GM12878 (cell line): ENCODE results near the gene PLEKHM1. TPM values are rescaled to one million over a fixed set of nuclear protein-coding genes. Genes with fewer than 3 reads are reported as not detected.

Experiments used
- ATF7 ChIP-seq: fragments of 450-650 bp; IDR thresholded peaks from 2 replicates; pipeline ENCODE4 v1.6.1; 2016; ENCODE audit warnings: low read depth, mild to moderate bottlenecking
- BMI1 ChIP-seq: fragments of 450-650 bp; IDR thresholded peaks from 2 replicates; pipeline ENCODE4 v1.6.1; 2016; ENCODE audit warnings: mild to moderate bottlenecking, moderate library complexity, borderline replicate concordance
- CHD4 ChIP-seq: fragments of 200-600 bp; sonication (generic); IDR thresholded peaks from 2 replicates; pipeline ENCODE4 v1.6.1; 2016; ENCODE audit warnings: mild to moderate bottlenecking
- EZH2 ChIP-seq: IDR thresholded peaks from 2 replicates; pipeline ENCODE4 v1.6.1; 2012; ENCODE audit warnings: low read depth, mild to moderate bottlenecking, control low read depth, inconsistent platforms, low read length, borderline replicate concordance; ENCODE audit not compliant: control insufficient read depth
- HCFC1 ChIP-seq: fragments of 150-350 bp; IDR thresholded peaks from 2 replicates; pipeline ENCODE4 v1.6.1; 2014; ENCODE audit warnings: low read length
- HDAC6 ChIP-seq: fragments of 200-600 bp; sonication (generic); IDR thresholded peaks from one replicate; pipeline ENCODE4 v1.8.0; 2017; ENCODE audit warnings: antibody characterized with exemption; ENCODE audit not compliant: unreplicated experiment
- IKZF2 ChIP-seq, 2 experiments: fragments of 450-650 bp; IDR thresholded peaks; 2 replicates each; pipeline ENCODE4 v1.6.1; 2017; ENCODE audit warnings: mild to moderate bottlenecking in 2 of 2, moderate library complexity in 2 of 2
- KDM1A ChIP-seq: fragments of 200-600 bp; sonication (generic); IDR thresholded peaks from 2 replicates; pipeline ENCODE4 v1.6.1; 2016; ENCODE audit warnings: borderline replicate concordance
- KLF5 ChIP-seq: fragments of 450-650 bp; IDR thresholded peaks from 2 replicates; pipeline ENCODE4 v1.6.1; 2014; ENCODE audit warnings: mild to moderate bottlenecking; ENCODE audit not compliant: partially characterized antibody
- POLR2A ChIP-seq: IDR thresholded peaks from 2 replicates; pipeline ENCODE4 v1.6.1; 2011; ENCODE audit warnings: low read depth, mild to moderate bottlenecking, low read length
- POLR2AphosphoS5 ChIP-seq: IDR thresholded peaks from 2 replicates; pipeline ENCODE4 v1.6.1; 2011; ENCODE audit warnings: mild to moderate bottlenecking, low read length, inconsistent platforms
- RCOR1 ChIP-seq: conservative IDR thresholded peaks from 2 replicates; pipeline ENCODE4 v1.6.1; 2012; ENCODE audit warnings: low read depth, low read length, improper control_type of control experiment
- RUNX3 ChIP-seq: IDR thresholded peaks from 2 replicates; pipeline ENCODE4 v1.6.1; 2012; ENCODE audit warnings: low read length, inconsistent platforms
- SIN3A ChIP-seq: IDR thresholded peaks from 2 replicates; pipeline ENCODE4 v1.6.1; 2012; ENCODE audit warnings: low read depth, low read length, improper control_type of control experiment
- SMAD1 ChIP-seq: fragments of 450-650 bp; IDR thresholded peaks from 2 replicates; pipeline ENCODE4 v1.6.1; 2018; ENCODE audit warnings: mild to moderate bottlenecking, low read depth; ENCODE audit not compliant: partially characterized antibody
- SMC3 ChIP-seq: IDR thresholded peaks from 2 replicates; pipeline ENCODE4 v1.6.1; 2011; ENCODE audit warnings: low read length, improper control_type of control experiment, borderline replicate concordance
- SREBF1 ChIP-seq: IDR thresholded peaks from 2 replicates; pipeline ENCODE4 v1.6.1; 2012; ENCODE audit warnings: mild to moderate bottlenecking, low read length
- SRF ChIP-seq, 2 experiments: IDR thresholded peaks; 2 replicates each; pipeline ENCODE4 v1.6.1; 2011; ENCODE audit warnings: low read depth in 2 of 2, low read length in 2 of 2, mild to moderate bottlenecking in 1 of 2, moderate library complexity in 1 of 2
- SUZ12 ChIP-seq: fragments of 200-600 bp; sonication (generic); IDR thresholded peaks from one replicate; pipeline ENCODE4 v1.6.1; 2018; ENCODE audit warnings: antibody characterized with exemption, mild to moderate bottlenecking; ENCODE audit not compliant: unreplicated experiment
- WRNIP1 ChIP-seq: IDR thresholded peaks from 2 replicates; pipeline ENCODE4 v1.6.1; 2011; ENCODE audit warnings: low read depth, low read length, improper control_type of control experiment, borderline replicate concordance
- YY1 ChIP-seq: IDR thresholded peaks from 2 replicates; pipeline ENCODE4 v1.6.1; 2011; ENCODE audit warnings: low read depth, mild to moderate bottlenecking, low read length
- ZNF217 ChIP-seq: fragments of 450-650 bp; IDR thresholded peaks from 2 replicates; pipeline ENCODE4 v1.6.1; 2017; ENCODE audit warnings: antibody characterized with exemption, mild to moderate bottlenecking
- polyA plus RNA-seq, 11 experiments: library from polyadenylated mRNA; depleted of rRNA in 4 of 11; unstranded in 6 of 11; stranded (reverse) in 5 of 11; fragments of >200 nt; fragmentation: Nextera tagmentation in 4 of 11; fragmentation: Illumina TruSeq in 1 of 11; extraction: Ambion mirVana in 4 of 11; extraction: Trizol in 1 of 11; gene quantifications; 1 replicate in 1 of 11; 2 replicates in 10 of 11; pipeline versions ENCODE4 v1.2.1 to v1.2.3, GENCODE V29; 2011 to 2016; ENCODE audit warnings: inconsistent platforms in 2 of 11, missing spikeins in 2 of 11, low read depth in 1 of 11
- total RNA-seq, 4 experiments: library from RNA; depleted of rRNA in 3 of 4; stranded (reverse); fragments of >200 nt in 3 of 4; fragmentation: Illumina TruSeq in 1 of 4; extraction: Trizol in 1 of 4; gene quantifications; 2 replicates each; pipeline versions ENCODE4 v1.2.1 to v1.2.3, GENCODE V29; 2013 to 2021
- TF ChIP-seq, protein P1 (sequence below): fragments of 450-650 bp; formaldehyde crosslinking; IDR thresholded peaks from 2 replicates; pipeline ENCODE4 v1.4.0; 2020; ENCODE audit warnings: mild to moderate bottlenecking, moderate library complexity
- TF ChIP-seq, protein P2 (sequence below): IDR thresholded peaks from 2 replicates; pipeline ENCODE4 v1.6.1; 2011; ENCODE audit warnings: borderline replicate concordance, low read depth, mild to moderate bottlenecking, moderate library complexity, low read length; ENCODE audit not compliant: insufficient read depth, poor library complexity, severe bottlenecking
- TF ChIP-seq, protein P3 (sequence below): fragments of 450-650 bp; formaldehyde crosslinking; IDR thresholded peaks from 2 replicates; pipeline ENCODE4 v1.5.0; 2022; ENCODE audit warnings: mild to moderate bottlenecking, missing genetic modification characterization

PLEKHM1 gene
- total and polyA plus RNA-seq, 10 of the 15 experiments (the other 5 are each of a cell fraction or from before 2014, with no cell fraction given) = 0.21 to 27.8 (median 9.4) TPM

DNA sequence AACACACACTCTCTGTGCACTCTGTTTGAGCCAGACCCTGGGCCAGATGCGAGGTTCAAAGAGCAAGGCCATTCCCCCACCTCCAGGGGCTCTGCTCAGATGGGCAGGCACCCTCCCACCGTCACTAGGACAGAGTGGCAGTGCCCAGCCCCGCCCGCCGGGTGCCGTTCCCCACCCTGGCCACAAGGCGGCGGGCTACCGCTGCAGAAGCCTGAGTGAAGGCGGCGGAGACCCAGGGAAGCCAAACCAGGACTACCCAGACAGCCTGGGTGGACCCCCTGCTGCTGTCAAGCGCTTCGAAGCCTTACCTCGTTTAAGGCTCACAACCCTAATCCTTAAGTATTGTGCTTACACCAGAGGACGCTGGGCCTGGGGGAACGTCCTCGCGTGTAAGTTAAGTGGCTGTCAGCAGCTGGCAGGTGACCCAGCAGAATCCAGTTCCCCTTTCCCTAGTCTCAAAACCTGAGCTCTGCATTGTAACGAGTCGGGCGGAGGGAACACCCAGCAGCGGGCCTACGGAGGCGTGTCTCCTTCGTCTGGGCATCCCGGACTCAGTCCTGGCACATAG is 62.4 kb downstream of the PLEKHM1 start (continued):
- TF ChIP-seq, protein P1, sequence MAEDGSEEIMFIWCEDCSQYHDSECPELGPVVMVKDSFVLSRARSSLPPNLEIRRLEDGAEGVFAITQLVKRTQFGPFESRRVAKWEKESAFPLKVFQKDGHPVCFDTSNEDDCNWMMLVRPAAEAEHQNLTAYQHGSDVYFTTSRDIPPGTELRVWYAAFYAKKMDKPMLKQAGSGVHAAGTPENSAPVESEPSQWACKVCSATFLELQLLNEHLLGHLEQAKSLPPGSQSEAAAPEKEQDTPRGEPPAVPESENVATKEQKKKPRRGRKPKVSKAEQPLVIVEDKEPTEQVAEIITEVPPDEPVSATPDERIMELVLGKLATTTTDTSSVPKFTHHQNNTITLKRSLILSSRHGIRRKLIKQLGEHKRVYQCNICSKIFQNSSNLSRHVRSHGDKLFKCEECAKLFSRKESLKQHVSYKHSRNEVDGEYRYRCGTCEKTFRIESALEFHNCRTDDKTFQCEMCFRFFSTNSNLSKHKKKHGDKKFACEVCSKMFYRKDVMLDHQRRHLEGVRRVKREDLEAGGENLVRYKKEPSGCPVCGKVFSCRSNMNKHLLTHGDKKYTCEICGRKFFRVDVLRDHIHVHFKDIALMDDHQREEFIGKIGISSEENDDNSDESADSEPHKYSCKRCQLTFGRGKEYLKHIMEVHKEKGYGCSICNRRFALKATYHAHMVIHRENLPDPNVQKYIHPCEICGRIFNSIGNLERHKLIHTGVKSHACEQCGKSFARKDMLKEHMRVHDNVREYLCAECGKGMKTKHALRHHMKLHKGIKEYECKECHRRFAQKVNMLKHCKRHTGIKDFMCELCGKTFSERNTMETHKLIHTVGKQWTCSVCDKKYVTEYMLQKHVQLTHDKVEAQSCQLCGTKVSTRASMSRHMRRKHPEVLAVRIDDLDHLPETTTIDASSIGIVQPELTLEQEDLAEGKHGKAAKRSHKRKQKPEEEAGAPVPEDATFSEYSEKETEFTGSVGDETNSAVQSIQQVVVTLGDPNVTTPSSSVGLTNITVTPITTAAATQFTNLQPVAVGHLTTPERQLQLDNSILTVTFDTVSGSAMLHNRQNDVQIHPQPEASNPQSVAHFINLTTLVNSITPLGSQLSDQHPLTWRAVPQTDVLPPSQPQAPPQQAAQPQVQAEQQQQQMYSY (CRISPR knock-in tag) = no peak
- peak; percentile 84 for TF ChIP-seq SMC3
- TF ChIP-seq ZNF217 = no peak
- peak; percentile 19 to 38; a peak in 2 of 4 replicates for TF ChIP-seq IKZF2 (IDR thresholded peaks at IDR 0.05)
- no peak for TF ChIP-seq SMAD1
- TF ChIP-seq SREBF1 = no peak
- no peak for TF ChIP-seq BMI1
- no peak for TF ChIP-seq KDM1A
- no peak for TF ChIP-seq SIN3A
- no peak for TF ChIP-seq POLR2AphosphoS5
- TF ChIP-seq, protein P2, sequence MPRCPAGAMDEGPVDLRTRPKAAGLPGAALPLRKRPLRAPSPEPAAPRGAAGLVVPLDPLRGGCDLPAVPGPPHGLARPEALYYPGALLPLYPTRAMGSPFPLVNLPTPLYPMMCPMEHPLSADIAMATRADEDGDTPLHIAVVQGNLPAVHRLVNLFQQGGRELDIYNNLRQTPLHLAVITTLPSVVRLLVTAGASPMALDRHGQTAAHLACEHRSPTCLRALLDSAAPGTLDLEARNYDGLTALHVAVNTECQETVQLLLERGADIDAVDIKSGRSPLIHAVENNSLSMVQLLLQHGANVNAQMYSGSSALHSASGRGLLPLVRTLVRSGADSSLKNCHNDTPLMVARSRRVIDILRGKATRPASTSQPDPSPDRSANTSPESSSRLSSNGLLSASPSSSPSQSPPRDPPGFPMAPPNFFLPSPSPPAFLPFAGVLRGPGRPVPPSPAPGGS = no peak
- no peak for TF ChIP-seq POLR2A
- 0 out of 2 replicates have a peak, but pooled peaks have one; percentile 56 for TF ChIP-seq RCOR1
- TF ChIP-seq RUNX3 = peak; percentile 31; the same call in 1 of the 2 replicates
- TF ChIP-seq, protein P3, sequence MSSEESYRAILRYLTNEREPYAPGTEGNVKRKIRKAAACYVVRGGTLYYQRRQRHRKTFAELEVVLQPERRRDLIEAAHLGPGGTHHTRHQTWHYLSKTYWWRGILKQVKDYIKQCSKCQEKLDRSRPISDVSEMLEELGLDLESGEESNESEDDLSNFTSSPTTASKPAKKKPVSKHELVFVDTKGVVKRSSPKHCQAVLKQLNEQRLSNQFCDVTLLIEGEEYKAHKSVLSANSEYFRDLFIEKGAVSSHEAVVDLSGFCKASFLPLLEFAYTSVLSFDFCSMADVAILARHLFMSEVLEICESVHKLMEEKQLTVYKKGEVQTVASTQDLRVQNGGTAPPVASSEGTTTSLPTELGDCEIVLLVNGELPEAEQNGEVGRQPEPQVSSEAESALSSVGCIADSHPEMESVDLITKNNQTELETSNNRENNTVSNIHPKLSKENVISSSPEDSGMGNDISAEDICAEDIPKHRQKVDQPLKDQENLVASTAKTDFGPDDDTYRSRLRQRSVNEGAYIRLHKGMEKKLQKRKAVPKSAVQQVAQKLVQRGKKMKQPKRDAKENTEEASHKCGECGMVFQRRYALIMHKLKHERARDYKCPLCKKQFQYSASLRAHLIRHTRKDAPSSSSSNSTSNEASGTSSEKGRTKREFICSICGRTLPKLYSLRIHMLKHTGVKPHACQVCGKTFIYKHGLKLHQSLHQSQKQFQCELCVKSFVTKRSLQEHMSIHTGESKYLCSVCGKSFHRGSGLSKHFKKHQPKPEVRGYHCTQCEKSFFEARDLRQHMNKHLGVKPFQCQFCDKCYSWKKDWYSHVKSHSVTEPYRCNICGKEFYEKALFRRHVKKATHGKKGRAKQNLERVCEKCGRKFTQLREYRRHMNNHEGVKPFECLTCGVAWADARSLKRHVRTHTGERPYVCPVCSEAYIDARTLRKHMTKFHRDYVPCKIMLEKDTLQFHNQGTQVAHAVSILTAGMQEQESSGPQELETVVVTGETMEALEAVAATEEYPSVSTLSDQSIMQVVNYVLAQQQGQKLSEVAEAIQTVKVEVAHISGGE (CRISPR knock-in tag) = no peak
- no peak for TF ChIP-seq SRF (IDR thresholded peaks at IDR 0.05; ENCODE audit: low read depth in 2 of 2, low read length in 2 of 2)
- no peak for TF ChIP-seq WRNIP1
- 0 out of 2 replicates have a peak, but pooled peaks have one; percentile 19 for TF ChIP-seq HCFC1
- no peak for TF ChIP-seq HDAC6
- TF ChIP-seq ATF7 = no peak
- TF ChIP-seq CHD4 = no peak
- TF ChIP-seq SUZ12 = no peak
- TF ChIP-seq EZH2 = no peak
- TF ChIP-seq YY1 = peak; percentile 71
- TF ChIP-seq KLF5 = no peak
